GM18517 (cell line): ENCODE measurements around the gene LARGE2.

ENCODE experiments used
- ATAC-seq: cut with Tn5 transposase; IDR thresholded peaks from one replicate; pipeline ENCODE4 v1.9.1; 2021; ENCODE audit warnings: mild to moderate bottlenecking, moderate library complexity; ENCODE audit not compliant: unreplicated experiment

Gene LARGE2

GRCh38 chr11:45922425-45923082 is at the start of gene LARGE2:
TSS of gene LARGE2 (plus strand) at chr11:45922656. CDS start at chr11:45922883, 227 bp downstream.
- ATAC-seq = no peak

DNA sequence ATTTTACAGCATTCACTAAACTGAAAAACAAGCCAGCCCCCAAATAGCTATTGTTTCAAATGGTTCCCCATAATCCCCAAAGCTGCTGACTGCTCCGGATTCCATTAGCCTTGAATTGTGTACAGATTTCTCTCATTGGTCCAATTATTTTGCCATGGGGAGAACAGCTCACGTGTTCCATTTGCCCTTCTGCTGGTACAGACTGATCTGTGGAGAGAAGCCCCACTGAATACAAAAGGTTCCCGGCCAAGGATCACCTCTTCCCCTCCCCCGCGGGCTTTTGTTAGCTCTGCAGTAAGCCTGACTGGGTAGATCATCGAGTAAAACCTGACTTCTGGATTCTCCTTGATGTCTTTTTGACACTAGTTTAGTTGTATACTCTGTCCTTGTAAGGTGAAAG is 46.1 kb upstream of the LARGE2 start:
- ATAC-seq = no peak

DNA sequence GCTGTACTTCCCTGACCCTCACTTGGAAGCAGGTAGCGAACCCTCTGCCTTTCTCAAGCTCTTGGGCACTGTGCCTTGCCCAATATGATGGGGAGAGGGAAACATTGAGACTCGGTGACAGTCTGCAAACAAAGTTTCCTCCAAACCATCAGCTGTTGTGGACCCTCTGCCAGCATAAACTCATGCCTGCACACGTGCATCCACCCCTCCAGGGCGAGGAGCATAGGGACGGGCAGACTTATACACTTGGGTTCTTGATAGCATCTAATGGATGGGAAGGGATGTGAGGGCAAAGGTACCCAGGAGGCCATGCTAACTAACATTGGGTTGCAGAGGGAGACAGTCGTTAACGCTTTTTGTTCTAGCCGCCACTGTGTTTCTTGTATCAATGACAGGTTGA is 45.2 kb upstream of the LARGE2 start:
- ATAC-seq = no peak

- ATAC-seq = no peak
Observed at GRCh38 chr11:45877845-45878244, 44.6 kb upstream of the LARGE2 start.

GRCh38 chr11:45879803-45880686 is 42.4 kb upstream of the LARGE2 start:
- ATAC-seq = no peak

GRCh38 chr11:45880772-45881570 is 41.5 kb upstream of the LARGE2 start:
- ATAC-seq = no peak

DNA sequence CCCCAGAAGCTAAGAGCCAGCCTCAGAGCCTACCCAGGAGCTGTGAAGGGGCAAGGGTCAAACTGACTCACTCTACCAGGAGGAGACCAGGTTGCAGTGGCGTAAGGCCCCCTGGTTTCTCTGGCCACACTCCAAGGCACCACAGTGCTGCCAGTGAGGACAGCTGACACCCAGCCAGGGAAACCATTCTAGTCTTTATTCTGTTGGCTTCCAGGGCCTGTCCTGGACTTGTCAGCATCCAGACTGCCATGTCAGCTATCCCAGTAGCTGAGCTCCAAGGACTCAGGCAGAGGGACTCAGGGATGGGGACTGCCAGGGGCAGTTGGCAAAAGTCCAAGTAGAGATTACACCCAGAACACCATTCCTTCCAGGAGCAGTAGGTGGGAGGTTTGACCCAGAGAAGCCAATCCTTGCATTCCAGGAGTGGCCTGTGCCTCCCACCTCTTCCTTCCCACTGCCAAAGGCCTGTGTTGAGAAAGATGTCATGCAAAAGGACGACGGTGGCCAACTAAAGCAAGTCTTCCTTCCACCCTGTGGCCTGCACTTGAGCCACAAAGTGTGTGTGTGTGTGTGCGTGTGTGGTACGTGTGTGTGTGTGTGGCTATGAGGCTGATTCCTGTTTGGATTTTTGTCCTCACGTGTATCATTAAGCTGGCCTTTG is 40.6 kb upstream of the LARGE2 start:
- ATAC-seq = no peak

DNA sequence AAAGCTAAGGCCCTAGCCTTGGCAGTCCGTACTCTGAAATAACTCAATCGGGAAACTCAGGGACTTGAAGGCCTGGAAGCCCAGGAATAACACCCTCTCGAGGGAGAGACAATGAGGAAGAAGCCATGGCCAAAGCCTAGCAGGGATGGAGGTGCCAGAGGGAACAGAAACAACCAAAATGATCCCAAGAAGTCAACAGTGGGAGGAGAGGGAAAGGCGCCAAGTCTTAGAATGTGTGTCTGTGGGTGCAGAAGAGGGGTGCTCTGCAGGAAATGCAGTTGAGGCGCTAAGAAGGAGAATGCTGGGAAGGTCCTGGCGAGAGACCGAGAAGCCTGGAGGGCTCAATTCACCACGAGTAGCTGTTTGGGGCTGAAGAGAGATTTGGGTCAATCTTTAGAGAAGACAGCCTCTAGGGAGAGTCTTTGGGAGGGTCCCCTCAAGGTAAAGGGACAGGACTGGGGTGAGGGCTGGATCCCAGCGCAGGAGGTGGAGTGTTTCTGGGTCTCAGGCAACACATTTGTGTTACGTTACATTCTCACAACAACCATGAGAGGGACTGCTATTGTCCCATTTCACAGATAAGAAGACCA is 37.8 kb upstream of the LARGE2 start:
- ATAC-seq = no peak

DNA sequence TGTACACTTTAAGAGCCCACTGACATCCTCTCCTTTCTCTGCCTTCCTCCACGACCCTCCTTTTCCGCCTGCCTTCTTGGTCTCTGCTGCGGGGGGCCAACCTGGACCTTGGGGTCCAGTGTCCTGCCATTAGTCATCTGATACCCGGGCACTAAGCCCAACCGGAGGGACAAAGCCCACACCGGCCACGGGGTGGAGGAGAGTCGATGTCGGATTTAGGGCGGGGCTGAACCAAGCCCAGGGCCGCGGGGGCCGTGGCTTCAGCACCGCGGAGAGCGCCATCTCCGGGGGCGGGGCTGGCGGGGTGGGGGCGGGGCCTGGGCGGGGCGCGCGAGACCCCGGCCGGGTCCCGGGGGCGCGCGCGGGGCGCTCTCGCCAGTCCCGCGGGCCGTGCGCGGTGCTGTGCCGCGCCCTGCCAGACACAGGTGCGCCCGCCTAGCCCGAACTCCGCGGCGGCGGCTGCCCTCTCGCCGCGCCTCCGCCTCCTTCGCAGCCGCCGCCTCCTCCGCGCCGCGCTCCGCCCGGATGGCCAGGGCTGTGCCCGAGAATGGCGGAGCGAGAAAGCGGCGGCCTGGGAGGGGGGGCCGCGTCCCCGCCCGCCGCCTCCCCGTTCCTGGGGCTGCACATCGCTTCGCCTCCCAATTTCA is 37.1 kb upstream of the LARGE2 start, which contains the start of gene MAPK8IP1:
TSS of gene MAPK8IP1 (plus strand) at position 378 of the 647 bp plus-strand sequence. CDS start at position 548, 170 bp downstream.
- ATAC-seq = peak; percentile 38

DNA sequence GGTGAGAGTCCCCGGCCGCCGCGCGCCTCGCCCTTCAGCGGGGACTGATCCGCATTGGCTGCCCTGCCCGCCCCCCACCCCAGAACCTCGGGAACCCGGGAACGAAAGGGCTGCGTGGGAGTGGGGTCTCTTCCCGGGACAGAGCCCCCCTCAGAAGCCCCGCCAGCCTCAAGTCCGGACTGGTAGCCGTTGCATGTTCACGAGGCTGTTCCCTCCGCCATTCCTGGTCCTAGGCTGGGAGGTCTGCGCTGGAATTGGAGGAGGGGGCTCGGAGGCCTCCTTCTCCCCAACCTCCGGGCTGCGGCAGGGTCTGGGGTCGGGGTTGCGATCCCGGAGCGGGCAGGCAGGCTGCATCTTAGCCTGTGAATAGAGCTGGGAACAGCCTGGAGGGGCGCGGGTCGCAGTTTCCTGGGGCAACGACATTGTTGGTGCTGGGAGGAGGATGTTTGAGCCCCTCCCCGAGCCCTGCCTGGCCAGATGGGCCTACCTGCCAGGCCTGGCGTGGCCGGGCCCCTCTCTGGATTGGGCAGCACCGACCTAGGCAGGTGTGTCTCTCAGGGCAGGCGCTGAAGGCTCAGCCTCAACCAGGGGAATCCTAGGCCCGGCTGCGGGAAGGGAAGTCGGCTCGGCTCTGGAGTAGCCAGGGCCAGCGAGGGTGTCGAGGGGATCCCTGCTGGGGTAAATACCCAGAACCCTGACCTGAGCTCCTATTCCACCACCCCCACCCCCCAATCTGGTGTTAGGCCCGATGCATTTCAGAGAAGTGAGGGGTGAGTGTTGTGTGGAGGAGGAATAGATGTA is 36.3 kb upstream of the LARGE2 start:
- ATAC-seq = no peak

DNA sequence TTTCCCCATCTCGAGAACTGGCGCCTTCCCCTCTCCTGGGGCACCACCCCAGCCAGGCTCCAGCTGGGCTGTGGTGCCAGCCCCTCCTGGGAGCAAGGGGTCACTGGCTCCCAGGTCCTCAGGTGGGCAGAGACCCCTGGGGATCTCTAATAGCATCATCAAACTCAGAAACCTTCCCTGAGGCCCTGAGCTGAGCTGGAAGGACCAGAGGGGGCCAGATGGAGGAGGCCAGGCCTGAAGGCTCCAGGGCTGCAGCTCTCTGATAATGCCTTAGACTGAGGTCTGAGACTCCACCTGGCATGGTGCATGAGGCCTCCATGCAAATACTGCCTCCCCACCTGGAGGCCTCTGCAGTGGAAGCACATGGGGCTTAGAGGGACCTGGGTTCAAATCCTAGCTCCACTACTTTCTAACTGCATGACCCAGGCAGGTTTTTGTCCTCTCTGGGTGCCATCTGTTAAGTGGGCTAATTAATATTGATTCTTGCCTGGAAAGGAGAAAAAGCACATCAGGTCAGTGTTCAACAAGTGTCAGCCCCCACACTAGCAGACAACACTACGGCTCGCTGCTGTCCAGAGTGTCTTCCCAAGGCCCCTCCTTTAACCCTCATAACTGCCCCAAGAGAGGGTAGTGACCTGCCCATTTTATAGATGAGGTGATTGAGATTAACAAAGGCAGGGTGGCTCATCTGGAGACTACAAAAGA is 35.5 kb upstream of the LARGE2 start:
- no peak for ATAC-seq

GRCh38 chr11:45887587-45887986 is 34.9 kb upstream of the LARGE2 start:
- no peak for ATAC-seq

DNA sequence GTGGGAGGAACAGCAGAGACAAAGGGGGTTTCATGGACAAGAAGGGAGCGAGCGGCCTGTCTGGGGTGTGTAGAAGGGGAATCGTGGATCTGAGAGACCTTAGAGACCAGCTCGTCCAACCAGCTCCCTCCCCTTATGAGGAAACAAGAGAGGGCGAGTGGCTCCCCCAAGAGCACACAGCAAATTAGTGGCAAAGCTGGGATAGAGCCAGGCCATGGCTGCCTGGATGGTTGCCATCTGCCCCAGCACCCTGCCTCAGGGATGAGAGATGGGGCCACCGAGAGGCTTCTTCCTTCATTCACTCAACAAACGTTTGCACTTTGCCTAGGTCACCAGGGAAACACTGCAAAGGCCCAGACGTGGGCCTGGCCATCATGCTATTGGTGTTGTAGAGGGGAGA is 32.9 kb upstream of the LARGE2 start:
- ATAC-seq = no peak

GRCh38 chr11:45889966-45890365 is 32.5 kb upstream of the LARGE2 start:
- ATAC-seq = no peak

DNA sequence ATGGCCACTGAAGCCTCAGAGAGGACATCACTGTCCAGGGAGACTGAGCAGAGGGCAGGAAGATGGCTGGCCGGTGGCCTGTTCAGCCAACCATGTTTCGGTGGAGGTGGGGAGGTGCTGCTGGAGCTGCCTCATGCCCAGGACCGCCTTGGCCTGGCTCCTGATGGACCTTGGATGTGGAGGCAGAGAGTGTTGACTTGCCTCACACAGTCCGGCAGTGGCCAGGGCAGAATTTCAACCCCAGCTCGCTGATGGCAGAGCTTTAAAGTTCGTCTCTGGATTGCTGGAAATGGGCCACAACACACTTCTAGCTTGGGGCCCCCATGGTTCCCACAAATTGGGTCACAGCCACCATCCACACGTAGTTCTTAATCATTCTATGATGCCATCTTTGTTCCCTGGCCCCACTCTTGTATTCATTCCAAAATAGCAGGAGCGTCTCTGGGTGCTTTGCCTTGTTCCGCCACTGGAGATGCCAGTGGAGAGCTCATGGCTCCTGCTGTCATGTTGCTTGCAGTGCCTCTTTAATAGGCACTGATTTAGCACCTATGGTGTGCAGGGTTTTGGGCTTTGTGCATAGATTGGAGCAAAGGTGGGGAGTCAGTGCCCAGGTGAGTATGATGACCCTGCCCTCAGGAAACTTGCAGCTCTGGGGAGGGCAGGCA is 31.4 kb upstream of the LARGE2 start:
- no peak for ATAC-seq

DNA sequence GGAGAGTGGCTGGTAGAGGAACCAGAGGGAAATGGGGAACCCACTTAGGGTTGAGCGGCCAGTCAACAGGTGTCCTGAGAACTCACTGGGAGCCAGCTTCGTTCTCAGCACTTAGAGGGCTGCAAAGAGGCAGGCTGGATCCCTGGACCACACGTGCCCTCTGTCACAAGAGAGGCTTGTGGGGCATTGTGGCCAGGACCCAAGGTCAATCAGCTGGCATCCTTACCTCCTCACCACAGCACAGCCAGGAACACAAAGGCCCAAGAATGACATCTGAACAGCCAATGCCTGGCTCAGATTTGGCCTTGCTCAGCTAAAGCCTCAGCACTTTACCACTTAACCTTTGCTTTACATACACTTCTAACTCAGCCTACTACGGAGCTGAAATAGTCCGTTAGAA is 29.6 kb upstream of the LARGE2 start:
- no peak for ATAC-seq

DNA sequence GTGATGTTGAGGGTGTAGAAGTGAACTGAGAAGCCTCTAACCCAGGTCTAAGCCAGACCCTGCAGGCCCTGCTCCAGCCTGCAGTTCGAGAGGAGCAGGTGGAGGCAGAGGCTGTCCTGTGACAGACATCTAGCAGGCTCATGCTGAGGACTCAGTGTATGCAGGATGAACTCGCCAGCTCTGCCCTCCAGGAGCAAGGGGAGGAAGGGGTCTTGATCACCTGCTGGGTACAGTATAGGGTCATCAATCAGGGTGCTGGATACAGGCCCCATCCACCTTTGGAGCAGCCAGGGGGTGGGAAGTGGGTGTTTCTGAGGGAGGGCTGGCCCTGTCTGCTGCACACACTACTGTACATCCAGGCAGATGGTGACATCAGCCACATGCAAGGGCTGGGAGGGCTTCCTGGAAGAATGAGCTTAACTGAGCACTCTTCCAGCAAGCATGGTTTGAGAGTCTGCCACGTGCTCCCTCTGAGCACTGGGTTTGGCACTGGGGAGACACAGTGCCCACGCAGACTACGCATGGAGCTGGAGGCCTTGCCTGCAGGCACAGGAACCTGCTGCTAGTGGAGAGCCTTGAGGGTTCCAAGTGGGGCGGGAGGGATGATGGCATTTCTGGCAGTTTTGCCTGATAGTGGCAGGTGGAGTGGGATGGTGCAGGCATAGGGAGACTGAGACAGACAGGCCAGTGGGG is 27.8 kb upstream of the LARGE2 start:
- no peak for ATAC-seq
